ENCODE results near the gene ME3. TPM values are rescaled to one million over a fixed set of nuclear protein-coding genes. Genes with fewer than 3 reads are reported as not detected.
"Not testable (repeated sequence)": the region's sequence is repeated elsewhere in the genome, so short reads cannot be mapped to it uniquely, and the experiment has no call there.

ME3 gene
- total RNA-seq, 1 experiment from 2014 or later, result 14.2 TPM

DNA sequence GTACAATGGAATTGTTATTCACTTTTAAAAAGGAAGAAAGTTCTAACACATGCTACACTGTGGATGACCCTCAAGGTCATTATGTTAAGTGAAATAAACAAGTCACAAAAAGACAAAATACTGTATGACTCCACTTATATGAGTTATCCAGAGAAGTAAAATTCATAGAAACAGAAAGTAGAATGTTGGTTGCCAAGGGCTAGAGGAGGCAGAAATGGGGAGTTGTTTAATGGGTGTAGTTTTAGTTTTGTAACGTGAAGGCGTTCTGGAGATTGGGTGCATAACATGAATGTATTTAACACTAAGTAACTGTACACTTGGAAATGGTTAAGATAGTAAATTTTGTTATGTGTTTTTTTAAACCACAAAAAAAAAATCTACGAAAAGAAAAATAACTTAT is 253.9 kb downstream of the ME3 start:
- no peaks in the 10 kb centered on the region for H3K36me3 Mint-ChIP-seq (ENCODE audit: insufficient read depth, unreplicated experiment)
- no peaks in the 10 kb centered on the region for H3K9me3 Mint-ChIP-seq (ENCODE audit: low read depth, unreplicated experiment)
- no peaks in the 10 kb centered on the region for H3K4me1 Mint-ChIP-seq (ENCODE audit: low read depth, unreplicated experiment)
- H3K4me3 Mint-ChIP-seq (ENCODE audit: low read depth, unreplicated experiment), result no peak overlapping the region
- intact Hi-C loops (cut with micrococcal nuclease; ENCODE audit: unreplicated experiment), result no loop called here
- TF ChIP-seq, protein P1, sequence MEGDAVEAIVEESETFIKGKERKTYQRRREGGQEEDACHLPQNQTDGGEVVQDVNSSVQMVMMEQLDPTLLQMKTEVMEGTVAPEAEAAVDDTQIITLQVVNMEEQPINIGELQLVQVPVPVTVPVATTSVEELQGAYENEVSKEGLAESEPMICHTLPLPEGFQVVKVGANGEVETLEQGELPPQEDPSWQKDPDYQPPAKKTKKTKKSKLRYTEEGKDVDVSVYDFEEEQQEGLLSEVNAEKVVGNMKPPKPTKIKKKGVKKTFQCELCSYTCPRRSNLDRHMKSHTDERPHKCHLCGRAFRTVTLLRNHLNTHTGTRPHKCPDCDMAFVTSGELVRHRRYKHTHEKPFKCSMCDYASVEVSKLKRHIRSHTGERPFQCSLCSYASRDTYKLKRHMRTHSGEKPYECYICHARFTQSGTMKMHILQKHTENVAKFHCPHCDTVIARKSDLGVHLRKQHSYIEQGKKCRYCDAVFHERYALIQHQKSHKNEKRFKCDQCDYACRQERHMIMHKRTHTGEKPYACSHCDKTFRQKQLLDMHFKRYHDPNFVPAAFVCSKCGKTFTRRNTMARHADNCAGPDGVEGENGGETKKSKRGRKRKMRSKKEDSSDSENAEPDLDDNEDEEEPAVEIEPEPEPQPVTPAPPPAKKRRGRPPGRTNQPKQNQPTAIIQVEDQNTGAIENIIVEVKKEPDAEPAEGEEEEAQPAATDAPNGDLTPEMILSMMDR (IDR thresholded peaks at IDR 0.05; ENCODE audit: unreplicated experiment), result no peak
- no peaks in the 10 kb centered on the region for H3K27me3 Mint-ChIP-seq (ENCODE audit: unreplicated experiment)
- DNase-seq, result no peak
- BruUV-seq (replicated peaks), result no TSS peak
- no peak overlapping the region for H3K27ac Mint-ChIP-seq (ENCODE audit: unreplicated experiment)
- CTCF ChIA-PET, result interaction anchor here (1.2 kb wide), 1 partner anchor 58 kb away, joined by 3 read pairs; no protein-coding TSS in a partner anchor

DNA sequence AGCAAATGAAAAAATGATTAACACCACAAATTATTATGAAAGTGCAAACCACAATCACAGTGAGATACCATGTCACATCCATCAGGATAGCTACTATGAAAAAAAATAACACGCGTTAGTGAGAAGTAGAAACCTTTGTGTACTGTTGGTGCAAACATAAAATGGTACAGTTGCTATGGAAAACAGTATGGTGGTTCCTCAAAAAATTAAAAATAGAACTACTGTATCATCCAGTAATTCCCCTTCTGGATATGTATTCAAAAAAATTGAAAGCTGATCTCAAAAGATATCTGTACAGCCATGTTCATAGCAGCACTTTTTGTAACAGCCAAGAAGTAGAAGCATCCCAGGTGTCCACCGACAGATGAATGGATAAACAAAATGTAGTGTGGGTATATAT is 254.3 kb downstream of the ME3 start:
- Mint-ChIP-seq H3K36me3 (ENCODE audit: insufficient read depth, unreplicated experiment) (no peaks in the 10 kb centered on the region), H3K27me3 (ENCODE audit: unreplicated experiment) (no peaks in the 10 kb centered on the region), H3K4me1 (ENCODE audit: low read depth, unreplicated experiment) (no peaks in the 10 kb centered on the region), H3K27ac (ENCODE audit: unreplicated experiment) (no peak overlapping the region), H3K9me3 (ENCODE audit: low read depth, unreplicated experiment) (no peaks in the 10 kb centered on the region), H3K4me3 (ENCODE audit: low read depth, unreplicated experiment) (no peak overlapping the region)
- no peak for DNase-seq
- TF ChIP-seq, protein P1 (IDR thresholded peaks at IDR 0.05; ENCODE audit: unreplicated experiment), result no peak
- BruUV-seq (replicated peaks), result no TSS peak
- intact Hi-C loops (cut with micrococcal nuclease; ENCODE audit: unreplicated experiment), result no loop called here
- CTCF ChIA-PET, result no interaction called here

DNA sequence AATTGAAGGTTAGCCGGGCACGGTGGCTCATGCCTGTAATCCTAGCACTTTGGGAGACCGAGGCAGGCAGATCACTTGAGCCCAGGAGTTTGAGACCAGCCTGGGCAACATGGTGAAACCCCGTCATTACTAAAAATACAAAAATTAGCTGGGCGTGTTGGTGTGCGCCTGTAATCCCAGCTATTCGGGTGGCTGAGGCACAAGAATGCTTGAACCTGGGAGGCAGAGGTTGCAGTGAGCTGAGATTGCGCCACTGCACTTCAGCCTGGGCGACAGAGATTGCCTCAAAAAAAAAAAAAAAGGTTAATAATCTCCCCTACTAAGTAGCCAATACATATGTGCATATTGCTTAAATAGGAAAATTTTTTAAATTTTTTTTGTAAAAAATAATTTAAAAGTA is 255.5 kb downstream of the ME3 start:
- H3K4me3 Mint-ChIP-seq (ENCODE audit: low read depth, unreplicated experiment); DNase-seq; H3K27me3 Mint-ChIP-seq (ENCODE audit: unreplicated experiment); intact Hi-C loops (cut with micrococcal nuclease; ENCODE audit: unreplicated experiment); H3K36me3 Mint-ChIP-seq (ENCODE audit: insufficient read depth, unreplicated experiment); H3K4me1 Mint-ChIP-seq (ENCODE audit: low read depth, unreplicated experiment); H3K9me3 Mint-ChIP-seq (ENCODE audit: low read depth, unreplicated experiment); BruUV-seq (replicated peaks); CTCF ChIA-PET; H3K27ac Mint-ChIP-seq (ENCODE audit: unreplicated experiment): not testable (repeated sequence)

DNA sequence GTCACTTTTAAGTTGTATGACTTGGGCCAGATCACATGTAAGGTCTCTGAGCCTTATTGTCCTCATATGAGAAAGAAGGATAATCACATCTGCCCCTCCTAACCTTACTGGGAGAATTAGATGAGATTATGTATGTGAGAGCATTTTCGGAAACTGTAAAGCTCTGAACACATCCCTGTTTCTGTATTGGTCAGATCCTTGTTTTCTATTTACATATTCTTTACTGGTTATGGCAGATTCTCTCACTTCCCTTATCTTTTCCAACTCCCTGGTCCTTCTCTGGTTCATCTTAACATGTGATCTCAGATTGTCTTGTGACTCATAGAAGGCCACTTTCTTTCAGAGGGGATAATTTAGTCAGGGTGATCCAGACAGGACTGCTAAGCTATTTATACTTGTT is 255.9 kb downstream of the ME3 start:
- intact Hi-C loops (cut with micrococcal nuclease; ENCODE audit: unreplicated experiment), result no loop called here

DNA sequence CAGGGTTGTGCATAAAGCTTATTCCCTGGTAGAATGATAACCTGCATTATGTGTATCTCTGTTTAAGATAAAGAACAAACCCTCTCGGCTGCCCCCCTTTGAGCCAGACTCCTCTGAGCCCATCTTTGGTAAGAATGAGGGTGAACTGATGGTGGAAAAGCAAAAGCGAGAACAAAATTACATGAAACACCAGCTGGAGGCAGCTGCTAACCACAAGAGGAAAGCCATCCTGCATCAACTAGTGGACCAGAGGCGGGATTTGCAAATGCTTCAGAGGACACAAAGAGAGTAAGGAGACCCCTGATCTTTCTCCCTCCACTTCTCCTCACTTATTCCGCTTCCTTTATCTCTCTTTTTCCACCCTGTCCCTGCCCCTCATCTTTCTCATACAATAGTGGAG is 257.4 kb downstream of the ME3 start:
- H3K27me3 Mint-ChIP-seq (ENCODE audit: unreplicated experiment), result no peaks in the 10 kb centered on the region
- H3K4me3 Mint-ChIP-seq (ENCODE audit: low read depth, unreplicated experiment), result no peak overlapping the region
- TF ChIP-seq, protein P1 (IDR thresholded peaks at IDR 0.05; ENCODE audit: unreplicated experiment), result no peak
- H3K36me3 Mint-ChIP-seq (ENCODE audit: insufficient read depth, unreplicated experiment), result no peaks in the 10 kb centered on the region
- no peaks in the 10 kb centered on the region for H3K9me3 Mint-ChIP-seq (ENCODE audit: low read depth, unreplicated experiment)
- no TSS peak for BruUV-seq (replicated peaks)
- DNase-seq, result no peak
- H3K4me1 Mint-ChIP-seq (ENCODE audit: low read depth, unreplicated experiment), result no peaks in the 10 kb centered on the region
- H3K27ac Mint-ChIP-seq (ENCODE audit: unreplicated experiment), result no peak overlapping the region
- CTCF ChIA-PET, result no interaction called here
- intact Hi-C loops (cut with micrococcal nuclease; ENCODE audit: unreplicated experiment), result no loop called here

More for the DNA sequence above, 255.9 kb downstream of the ME3 start:
- H3K4me3 Mint-ChIP-seq (ENCODE audit: low read depth, unreplicated experiment), result no peak overlapping the region
- no peaks in the 10 kb centered on the region for H3K4me1 Mint-ChIP-seq (ENCODE audit: low read depth, unreplicated experiment)
- no peak overlapping the region for H3K27ac Mint-ChIP-seq (ENCODE audit: unreplicated experiment)
- BruUV-seq (replicated peaks), result no TSS peak
- DNase-seq, result no peak
- no peaks in the 10 kb centered on the region for H3K9me3 Mint-ChIP-seq (ENCODE audit: low read depth, unreplicated experiment)
- no peaks in the 10 kb centered on the region for H3K27me3 Mint-ChIP-seq (ENCODE audit: unreplicated experiment)
- CTCF ChIA-PET, result no interaction called here
- no peaks in the 10 kb centered on the region for H3K36me3 Mint-ChIP-seq (ENCODE audit: insufficient read depth, unreplicated experiment)
- TF ChIP-seq, protein P1 (IDR thresholded peaks at IDR 0.05; ENCODE audit: unreplicated experiment), result no peak
